PC-3 (cell line): ENCODE measurements around the gene CDHR3.

Experiments used
- EZH2 ChIP-seq: fragments of 300-600 bp; sonication (generic); IDR thresholded peaks from one replicate; pipeline ENCODE4 v1.6.1; 2017; ENCODE audit warnings: antibody characterized with exemption, mild to moderate bottlenecking, low read length; ENCODE audit not compliant: unreplicated experiment
- EZH2phosphoT487 ChIP-seq: fragments of 300-600 bp; sonication (generic); IDR thresholded peaks from 2 replicates; pipeline ENCODE4 v1.6.1; 2018; ENCODE audit warnings: mild to moderate bottlenecking, antibody characterized with exemption, low read length, borderline replicate concordance
- TF ChIP-seq, protein P1 (sequence below): fragments of 300-600 bp; sonication (generic); conservative IDR thresholded peaks from 2 replicates; pipeline ENCODE4 v1.5.1; 2017; ENCODE audit warnings: antibody characterized with exemption, low read depth, mild to moderate bottlenecking, low read length

DNA sequence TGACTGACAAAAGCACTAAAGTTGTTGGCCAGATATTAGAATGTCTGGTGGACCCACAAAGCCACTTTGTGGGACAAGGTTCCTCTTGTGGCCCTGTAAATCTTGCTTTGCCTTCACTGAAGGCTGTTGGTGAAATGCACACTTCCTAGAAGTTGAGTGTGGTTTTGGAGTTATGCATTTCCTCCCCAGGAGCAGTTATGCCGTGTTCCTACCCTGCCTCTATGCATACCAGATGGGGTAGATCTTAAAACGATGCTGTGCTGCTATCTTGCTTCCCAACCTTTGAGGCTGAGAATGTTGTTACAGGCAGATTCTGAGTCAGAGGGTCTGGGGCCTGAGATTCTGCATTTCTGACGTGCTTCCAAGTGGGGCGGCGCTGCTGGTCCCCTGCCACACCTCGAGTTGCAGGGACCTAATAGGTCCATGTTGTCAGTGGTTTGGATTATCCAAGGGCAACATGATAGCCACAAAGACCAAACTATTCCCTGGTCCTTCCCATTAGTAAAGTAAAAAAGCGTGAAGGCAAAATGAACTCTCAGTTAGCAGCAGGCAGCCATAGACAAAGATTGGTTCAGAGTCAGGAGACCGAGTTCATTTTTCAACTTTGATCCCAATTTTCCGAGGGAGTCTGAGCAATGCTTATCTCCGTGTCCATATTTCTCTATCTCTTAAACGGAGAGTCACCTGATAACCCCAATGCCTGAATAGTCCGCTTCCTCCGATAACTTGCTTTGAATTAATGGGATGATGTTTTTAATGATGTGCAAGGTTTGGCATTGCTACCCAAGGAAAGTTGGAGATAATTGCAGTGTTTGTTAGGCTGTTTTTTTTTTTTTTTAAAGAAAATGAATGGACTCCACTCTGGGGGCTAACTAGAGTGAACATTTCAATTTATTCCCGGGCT, 55.8 kb downstream of the CDHR3 start:
- no peak for TF ChIP-seq EZH2
- TF ChIP-seq, protein P1, sequence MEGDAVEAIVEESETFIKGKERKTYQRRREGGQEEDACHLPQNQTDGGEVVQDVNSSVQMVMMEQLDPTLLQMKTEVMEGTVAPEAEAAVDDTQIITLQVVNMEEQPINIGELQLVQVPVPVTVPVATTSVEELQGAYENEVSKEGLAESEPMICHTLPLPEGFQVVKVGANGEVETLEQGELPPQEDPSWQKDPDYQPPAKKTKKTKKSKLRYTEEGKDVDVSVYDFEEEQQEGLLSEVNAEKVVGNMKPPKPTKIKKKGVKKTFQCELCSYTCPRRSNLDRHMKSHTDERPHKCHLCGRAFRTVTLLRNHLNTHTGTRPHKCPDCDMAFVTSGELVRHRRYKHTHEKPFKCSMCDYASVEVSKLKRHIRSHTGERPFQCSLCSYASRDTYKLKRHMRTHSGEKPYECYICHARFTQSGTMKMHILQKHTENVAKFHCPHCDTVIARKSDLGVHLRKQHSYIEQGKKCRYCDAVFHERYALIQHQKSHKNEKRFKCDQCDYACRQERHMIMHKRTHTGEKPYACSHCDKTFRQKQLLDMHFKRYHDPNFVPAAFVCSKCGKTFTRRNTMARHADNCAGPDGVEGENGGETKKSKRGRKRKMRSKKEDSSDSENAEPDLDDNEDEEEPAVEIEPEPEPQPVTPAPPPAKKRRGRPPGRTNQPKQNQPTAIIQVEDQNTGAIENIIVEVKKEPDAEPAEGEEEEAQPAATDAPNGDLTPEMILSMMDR, result no peak
- no peak for TF ChIP-seq EZH2phosphoT487
